Transverse colon (tissue), 4 donors: ENCODE results near the gene ABL2. TPM values are rescaled to one million over a fixed set of nuclear protein-coding genes. Genes with fewer than 3 reads are reported as not detected.
"Not testable (repeated sequence)": the region's sequence is repeated elsewhere in the genome, so short reads cannot be mapped to it uniquely, and the experiment has no call there.

Experiments
- DNase-seq: peaks from one replicate; pipeline ENCODE4 v3.0.0-alpha.2; 2019
- H3K27ac ChIP-seq, 4 donors: fragments of 200-600 bp; sonication (generic); 2 replicates each; pipeline ENCODE4 v1.5.1; 2016 to 2018; ENCODE audit warnings: inconsistent platforms in 4 of 4
- H3K27me3 ChIP-seq: fragments of 200-600 bp; sonication (generic); 2 replicates; pipeline ENCODE4 v1.5.1; 2017; ENCODE audit warnings: inconsistent platforms
- H3K36me3 ChIP-seq, 4 donors: fragments of 200-600 bp; sonication (generic); 2 replicates each; pipeline ENCODE4 v1.5.1; 2017 to 2019; ENCODE audit warnings: inconsistent platforms in 4 of 4
- H3K4me1 ChIP-seq, 4 donors: fragments of 200-600 bp; sonication (generic); 2 replicates each; pipeline ENCODE4 v1.5.1; 2017 to 2020; ENCODE audit warnings: inconsistent platforms in 4 of 4
- H3K4me3 ChIP-seq, 4 donors: fragments of 200-600 bp; sonication (generic); 1 replicate in 1 of 4; 2 replicates in 3 of 4; pipeline versions ENCODE4 v1.5.1 to v1.6.1; 2017 to 2019; ENCODE audit warnings: inconsistent platforms in 4 of 4
- H3K9me3 ChIP-seq, 2 donors: fragments of 200-600 bp; sonication (generic); 2 replicates each; pipeline ENCODE4 v1.5.1; 2017 to 2019; ENCODE audit warnings: inconsistent platforms in 2 of 2
- EP300 ChIP-seq: sonication (generic); formaldehyde crosslinking; IDR thresholded peaks from one replicate; pipeline ENCODE4 v1.6.1; 2017; ENCODE audit warnings: antibody characterized with exemption, low read depth
- POLR2A ChIP-seq: fragments of 450-650 bp; IDR thresholded peaks from one replicate; pipeline ENCODE4 v1.6.1; 2016; ENCODE audit warnings: antibody characterized with exemption, mild to moderate bottlenecking, moderate library complexity
- POLR2AphosphoS5 ChIP-seq, 3 donors: sonication (generic); formaldehyde crosslinking; IDR thresholded peaks; one replicate each; pipeline ENCODE4 v1.6.1; 2016; ENCODE audit warnings: antibody characterized with exemption in 3 of 3
- WGBS, 2 donors: methylation state at CpG; one replicate each; pipeline ENCODE4 v1.1.5; 2018; ENCODE audit warnings: low coverage in 1 of 2; 5-methylcytosine and 5-hydroxymethylcytosine counted together
- in situ Hi-C, 4 donors: fragments of 200-750 bp; cut with MboI; loops; one replicate each; pipeline versions ENCODE4 v1.15.0 to v1.15.1; 2017; ENCODE audit warnings: low sequenced_read_pairs in 3 of 4, low pct_ligation_motif_present in 1 of 4, low pct_unique_long_range_greater_than_20kb in 1 of 4
- intact Hi-C: fragments of 100-400 bp; cut with DNase I; formaldehyde crosslinking; loops from one replicate; pipeline ENCODE4 v1.15.1; 2023; ENCODE audit warnings: low total_unique reads
- total RNA-seq, 4 donors: library from RNA; depleted of rRNA; stranded (reverse); fragments of >200 nt; gene quantifications; one replicate each; pipeline ENCODE4 v1.1.0, GENCODE V29; 2016
- TF ChIP-seq, protein P1 (sequence below), 5 experiments: fragments of 200-600 bp in 3 of 5; fragments of 450-650 bp in 2 of 5; sonication (generic) in 3 of 5; IDR thresholded peaks; 1 replicate in 2 of 5; 2 replicates in 3 of 5; pipeline ENCODE4 v1.5.1; 2016 to 2017; ENCODE audit warnings: antibody characterized with exemption in 5 of 5, inconsistent platforms in 3 of 5, mild to moderate bottlenecking in 2 of 5, moderate library complexity in 1 of 5

ABL2 gene
- total RNA-seq, 4 donors from 2014 or later = 9.6 to 51.7 (median 14.3) TPM

DNA sequence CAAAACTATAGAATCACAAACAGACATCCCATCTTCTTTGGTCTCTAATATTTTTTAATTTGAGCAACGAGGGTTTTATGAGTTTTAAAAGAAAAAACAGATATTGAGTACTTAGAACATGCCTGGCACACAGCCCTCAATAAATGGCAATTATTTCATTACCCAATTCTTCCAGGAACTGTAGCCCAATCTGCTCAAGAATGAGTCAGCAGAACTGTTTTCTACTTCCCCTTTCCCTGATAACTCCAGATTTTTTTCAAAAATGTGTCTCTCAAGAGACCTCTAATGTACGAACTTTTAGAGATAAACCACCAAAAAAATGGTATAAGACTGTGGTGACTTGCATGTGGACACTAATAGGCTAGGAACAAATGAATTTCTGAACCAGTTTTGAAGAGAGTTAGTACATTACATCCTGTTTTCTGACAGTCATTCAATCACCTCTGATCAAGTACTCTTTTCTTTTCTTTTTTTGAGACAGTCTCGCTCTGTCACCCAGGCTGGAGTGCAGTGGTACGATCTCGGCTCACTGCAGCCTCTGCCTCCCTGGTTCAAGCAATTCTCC is 11.5 kb downstream of the ABL2 start:
- H3K36me3 ChIP-seq = no peaks in the 10 kb centered on the region
- H3K27me3 ChIP-seq = no peaks in the 10 kb centered on the region
- TF ChIP-seq EP300 = no peak
- no peak for TF ChIP-seq POLR2AphosphoS5 (IDR thresholded peaks at IDR 0.05)
- TF ChIP-seq POLR2A = no peak
- no peak overlapping the region for H3K4me3 ChIP-seq
- in situ Hi-C loops = loop anchor here in 1 of 4 donors (5.0 kb wide), 1 partner anchor 96 kb away; no protein-coding TSS in a partner anchor
- no peaks in the 10 kb centered on the region for H3K9me3 ChIP-seq
- 51 to 76% methylated on average over 2 to 5 of the region's 5 CpGs for WGBS, 2 donors
- intact Hi-C loops = no loop called here
- DNase-seq = no peak
- H3K27ac ChIP-seq = peak overlapping the region; percentile 22 to 59 (median 48)
- H3K4me1 ChIP-seq = peaks cover 0 to 4% (median 2%) of the 10 kb centered on the region in 4 donors

DNA sequence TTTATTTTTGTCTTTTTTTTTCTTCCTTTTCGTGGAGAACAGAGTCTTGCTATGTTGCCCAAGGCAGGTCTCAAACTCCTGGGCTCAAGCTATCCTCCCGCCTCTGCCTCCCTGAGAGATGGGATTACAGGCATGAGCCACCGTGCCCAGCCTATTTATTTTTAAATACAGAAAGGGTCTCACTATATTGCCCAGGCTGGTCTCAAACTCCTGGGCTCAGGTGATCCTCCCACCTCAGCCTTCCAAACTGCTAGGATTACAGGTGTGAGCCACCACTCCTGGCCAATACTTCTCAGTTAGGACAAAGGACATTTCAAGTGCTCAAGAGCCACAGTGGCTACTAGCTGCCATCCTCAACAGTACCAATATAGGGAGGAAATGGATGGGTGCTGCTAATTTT is 16.2 kb downstream of the ABL2 start:
- H3K27ac ChIP-seq, H3K27me3 ChIP-seq, H3K4me3 ChIP-seq, DNase-seq, in situ Hi-C loops, H3K36me3 ChIP-seq, H3K9me3 ChIP-seq, H3K4me1 ChIP-seq, intact Hi-C loops: not testable (repeated sequence)
- 95 to 100% methylated on average over 3 of the region's 3 CpGs for WGBS, 2 donors

DNA sequence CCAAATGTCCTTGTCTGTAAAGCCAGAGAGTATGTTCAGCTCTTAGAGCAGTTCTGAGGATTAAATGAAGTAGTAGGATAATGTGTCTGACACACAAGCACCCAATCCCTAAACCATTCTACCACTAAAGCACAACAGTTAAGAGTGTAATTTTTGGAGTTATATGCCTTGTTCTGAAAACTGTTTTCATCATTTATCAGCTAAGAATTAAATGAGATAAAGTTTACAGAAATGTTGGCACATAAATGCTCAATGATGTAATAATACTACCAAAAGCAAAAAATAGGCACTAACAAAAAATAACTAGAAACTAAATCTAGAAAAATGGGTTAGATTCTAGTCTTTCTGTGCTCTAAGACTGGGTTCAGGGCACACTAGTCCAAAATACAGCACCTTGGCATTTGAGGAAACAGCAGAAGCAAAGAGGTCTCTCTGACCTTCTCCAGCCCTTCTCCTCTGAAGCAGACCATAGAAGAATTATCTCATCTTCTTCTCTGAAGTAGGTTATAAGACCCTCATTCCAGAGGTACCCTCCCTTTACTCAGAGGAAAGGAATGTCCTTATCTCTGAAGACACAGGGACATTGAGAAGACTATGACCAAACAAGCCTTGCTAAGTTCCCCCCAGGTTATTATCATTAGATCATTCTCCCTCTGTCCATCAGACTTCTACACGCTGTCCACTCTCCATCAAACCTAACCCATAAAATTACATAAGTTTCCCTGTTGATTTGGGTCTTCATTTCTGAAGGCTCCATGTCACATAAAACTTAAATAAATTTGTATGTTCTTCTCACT is 20.6 kb downstream of the ABL2 start:
- Histone ChIP-seq H3K4me3 (no peak overlapping the region), H3K27ac (no peak overlapping the region), H3K36me3 (no peaks in the 10 kb centered on the region), H3K4me1 (peaks cover 0 to 12% (median 0%) of the 10 kb centered on the region in 4 donors), H3K9me3 (no peaks in the 10 kb centered on the region), H3K27me3 (no peaks in the 10 kb centered on the region)
- in situ Hi-C loops = no loop called here
- TF ChIP-seq POLR2A (no peak), EP300 (no peak), POLR2AphosphoS5 (IDR thresholded peaks at IDR 0.05) (no peak)
- TF ChIP-seq, protein P1, sequence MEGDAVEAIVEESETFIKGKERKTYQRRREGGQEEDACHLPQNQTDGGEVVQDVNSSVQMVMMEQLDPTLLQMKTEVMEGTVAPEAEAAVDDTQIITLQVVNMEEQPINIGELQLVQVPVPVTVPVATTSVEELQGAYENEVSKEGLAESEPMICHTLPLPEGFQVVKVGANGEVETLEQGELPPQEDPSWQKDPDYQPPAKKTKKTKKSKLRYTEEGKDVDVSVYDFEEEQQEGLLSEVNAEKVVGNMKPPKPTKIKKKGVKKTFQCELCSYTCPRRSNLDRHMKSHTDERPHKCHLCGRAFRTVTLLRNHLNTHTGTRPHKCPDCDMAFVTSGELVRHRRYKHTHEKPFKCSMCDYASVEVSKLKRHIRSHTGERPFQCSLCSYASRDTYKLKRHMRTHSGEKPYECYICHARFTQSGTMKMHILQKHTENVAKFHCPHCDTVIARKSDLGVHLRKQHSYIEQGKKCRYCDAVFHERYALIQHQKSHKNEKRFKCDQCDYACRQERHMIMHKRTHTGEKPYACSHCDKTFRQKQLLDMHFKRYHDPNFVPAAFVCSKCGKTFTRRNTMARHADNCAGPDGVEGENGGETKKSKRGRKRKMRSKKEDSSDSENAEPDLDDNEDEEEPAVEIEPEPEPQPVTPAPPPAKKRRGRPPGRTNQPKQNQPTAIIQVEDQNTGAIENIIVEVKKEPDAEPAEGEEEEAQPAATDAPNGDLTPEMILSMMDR (IDR thresholded peaks at IDR 0.05) = no peak
- no peak for DNase-seq
- intact Hi-C loops = no loop called here
- WGBS, 2 donors = 100% methylated on average over 1 of the region's 1 CpG; no CpG with 5 or more reads in 1 of the 2 donors

DNA sequence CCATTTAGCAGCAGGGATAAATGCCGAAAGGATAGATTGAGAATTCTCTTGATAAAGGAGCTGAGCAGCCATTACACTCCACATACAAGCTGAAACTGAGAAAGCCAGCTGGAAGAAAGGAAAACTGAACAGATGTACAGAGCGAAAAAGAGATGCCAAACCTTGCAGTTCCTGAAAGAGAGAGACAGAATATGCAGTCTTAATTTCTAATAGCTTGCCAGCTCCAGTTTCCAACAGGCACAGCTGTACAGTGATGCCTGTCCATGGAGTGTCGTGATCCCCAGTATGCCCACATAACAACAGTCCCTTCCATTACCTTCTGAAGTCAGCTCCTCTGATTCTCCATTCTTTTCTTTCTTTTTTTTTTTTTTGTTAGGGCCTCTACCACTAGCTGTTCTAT is 22.7 kb downstream of the ABL2 start:
- in situ Hi-C loops (no loop called here), intact Hi-C loops (no loop called here)
- 69 to 83% methylated on average over 3 of the region's 3 CpGs for WGBS, 2 donors
- Histone ChIP-seq H3K36me3 (no peaks in the 10 kb centered on the region), H3K4me1 (peaks cover 0 to 15% (median 0%) of the 10 kb centered on the region in 4 donors), H3K27ac (no peak overlapping the region), H3K9me3 (no peaks in the 10 kb centered on the region), H3K27me3 (no peaks in the 10 kb centered on the region), H3K4me3 (no peak overlapping the region)
- TF ChIP-seq, protein P1 (IDR thresholded peaks at IDR 0.05) = no peak
- TF ChIP-seq POLR2AphosphoS5 (IDR thresholded peaks at IDR 0.05) (no peak), POLR2A (no peak), EP300 (no peak)
- DNase-seq = no peak

DNA sequence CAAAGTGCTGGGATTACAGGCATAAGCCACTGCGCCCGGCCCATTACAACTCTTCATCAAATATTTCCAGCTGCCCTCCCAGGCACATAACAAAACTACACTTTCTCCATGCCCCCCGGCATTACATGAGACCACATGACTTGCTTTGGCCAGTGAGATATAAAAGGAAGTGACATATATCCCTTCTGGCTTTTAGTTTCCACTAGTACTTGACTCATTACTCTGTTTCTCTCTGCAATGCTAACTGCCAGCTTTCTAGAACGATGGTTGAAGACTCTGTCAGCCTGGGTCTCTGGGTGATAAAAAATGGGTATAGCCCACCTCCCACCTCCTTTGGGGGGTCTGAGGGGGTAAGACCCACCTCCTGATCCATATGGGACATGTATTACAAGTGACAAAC is 24.2 kb downstream of the ABL2 start:
- in situ Hi-C loops = no loop called here
- no peak for DNase-seq

More for the DNA sequence above, 24.2 kb downstream of the ABL2 start:
- Histone ChIP-seq H3K4me1 (peaks cover 0 to 15% (median 0%) of the 10 kb centered on the region in 4 donors), H3K36me3 (no peaks in the 10 kb centered on the region), H3K27ac (no peak overlapping the region), H3K4me3 (no peak overlapping the region), H3K9me3 (no peaks in the 10 kb centered on the region), H3K27me3 (no peaks in the 10 kb centered on the region)
- whole genome bisulfite sequencing, 2 donors = 93% methylated on average over 4 of the region's 4 CpGs; no CpG with 5 or more reads in 1 of the 2 donors
- intact Hi-C loops = no loop called here
- TF ChIP-seq POLR2AphosphoS5 (IDR thresholded peaks at IDR 0.05) = no peak
- TF ChIP-seq POLR2A = no peak
- TF ChIP-seq EP300 = no peak
- TF ChIP-seq, protein P1 (IDR thresholded peaks at IDR 0.05) = no peak
